Right atrium auricular region (tissue), 2 donors: ENCODE data around the gene PTGDR2. TPM values are rescaled to one million over a fixed set of nuclear protein-coding genes. Genes with fewer than 3 reads are reported as not detected.

Experiments used
- DNase-seq: peaks from one replicate; pipeline ENCODE4 v3.0.0-alpha.2; 2019; ENCODE audit warnings: low spot score
- H3K27ac ChIP-seq, 2 donors: fragments of 200-600 bp; sonication (generic); 1 replicate in 1 of 2; 2 replicates in 1 of 2; pipeline ENCODE4 v1.5.1; 2016 to 2019
- H3K27me3 ChIP-seq, 2 donors: fragments of 200-600 bp; sonication (generic); one replicate each; pipeline versions ENCODE4 v1.5.1 to v1.6.0; 2017 to 2019
- H3K36me3 ChIP-seq: fragments of 200-600 bp; sonication (generic); one replicate; pipeline ENCODE4 v1.5.1; 2016
- H3K4me1 ChIP-seq, 2 donors: fragments of 200-600 bp; sonication (generic); one replicate each; pipeline versions ENCODE4 v1.5.1 to v1.6.0; 2017 to 2019
- H3K4me3 ChIP-seq, 2 donors: fragments of 200-600 bp; sonication (generic); 1 replicate in 1 of 2; 2 replicates in 1 of 2; pipeline ENCODE4 v1.5.1; 2017 to 2019; ENCODE audit warnings: mild to moderate bottlenecking in 1 of 2, moderate library complexity in 1 of 2
- H3K9me3 ChIP-seq, 2 donors: fragments of 200-600 bp; sonication (generic); one replicate each; pipeline ENCODE4 v1.5.1; 2019
- total RNA-seq, 2 donors: library from RNA; depleted of rRNA; stranded (reverse); fragments of >200 nt; gene quantifications; one replicate each; pipeline ENCODE4 v1.1.0, GENCODE V29; 2016
- TF ChIP-seq, protein P1 (sequence below), 2 donors: fragments of 200-600 bp; sonication (generic); IDR thresholded peaks; one replicate each; pipeline ENCODE4 v1.5.1; 2019; ENCODE audit warnings: antibody characterized with exemption in 2 of 2

Gene PTGDR2
- total RNA-seq, 2 donors from 2014 or later, result 1.3 TPM; not detected in 1

- peaks cover 0 to 28% of the 10 kb centered on the region in 2 donors for H3K4me1 ChIP-seq
- TF ChIP-seq, protein P1, sequence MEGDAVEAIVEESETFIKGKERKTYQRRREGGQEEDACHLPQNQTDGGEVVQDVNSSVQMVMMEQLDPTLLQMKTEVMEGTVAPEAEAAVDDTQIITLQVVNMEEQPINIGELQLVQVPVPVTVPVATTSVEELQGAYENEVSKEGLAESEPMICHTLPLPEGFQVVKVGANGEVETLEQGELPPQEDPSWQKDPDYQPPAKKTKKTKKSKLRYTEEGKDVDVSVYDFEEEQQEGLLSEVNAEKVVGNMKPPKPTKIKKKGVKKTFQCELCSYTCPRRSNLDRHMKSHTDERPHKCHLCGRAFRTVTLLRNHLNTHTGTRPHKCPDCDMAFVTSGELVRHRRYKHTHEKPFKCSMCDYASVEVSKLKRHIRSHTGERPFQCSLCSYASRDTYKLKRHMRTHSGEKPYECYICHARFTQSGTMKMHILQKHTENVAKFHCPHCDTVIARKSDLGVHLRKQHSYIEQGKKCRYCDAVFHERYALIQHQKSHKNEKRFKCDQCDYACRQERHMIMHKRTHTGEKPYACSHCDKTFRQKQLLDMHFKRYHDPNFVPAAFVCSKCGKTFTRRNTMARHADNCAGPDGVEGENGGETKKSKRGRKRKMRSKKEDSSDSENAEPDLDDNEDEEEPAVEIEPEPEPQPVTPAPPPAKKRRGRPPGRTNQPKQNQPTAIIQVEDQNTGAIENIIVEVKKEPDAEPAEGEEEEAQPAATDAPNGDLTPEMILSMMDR (IDR thresholded peaks at IDR 0.05), result no peak
- DNase-seq, result no peak
- H3K4me3 ChIP-seq, result no peak overlapping the region
- H3K9me3 ChIP-seq, result no peaks in the 10 kb centered on the region
- H3K27me3 ChIP-seq, result no peaks in the 10 kb centered on the region
- no peak overlapping the region for H3K27ac ChIP-seq
- H3K36me3 ChIP-seq, result peaks cover 40% of the 10 kb centered on the region
These were observed 8.5 kb downstream of the PTGDR2 start for GRCh38 chr11:60847281-60847680.

- TF ChIP-seq, protein P1 (IDR thresholded peaks at IDR 0.05), result no peak
- Histone ChIP-seq H3K36me3 (peaks cover 27% of the 10 kb centered on the region), H3K4me3 (no peak overlapping the region), H3K27me3 (no peaks in the 10 kb centered on the region), H3K27ac (no peak overlapping the region), H3K9me3 (no peaks in the 10 kb centered on the region), H3K4me1 (peaks cover 0 to 41% of the 10 kb centered on the region in 2 donors)
- DNase-seq, result no peak
These were observed 10.4 kb downstream of the PTGDR2 start for GRCh38 chr11:60845338-60845737.

- TF ChIP-seq, protein P1 (IDR thresholded peaks at IDR 0.05), result no peak
- no peak for DNase-seq
- Histone ChIP-seq H3K9me3 (no peaks in the 10 kb centered on the region), H3K4me3 (no peak overlapping the region), H3K36me3 (peaks cover 22% of the 10 kb centered on the region), H3K27me3 (no peaks in the 10 kb centered on the region), H3K4me1 (peaks cover 0 to 41% of the 10 kb centered on the region in 2 donors), H3K27ac (no peak overlapping the region)
These were observed 10.9 kb downstream of the PTGDR2 start for GRCh38 chr11:60844870-60845221.

GRCh38 chr11:60844045-60844869, 11.5 kb downstream of the PTGDR2 start:
- Histone ChIP-seq H3K9me3 (no peaks in the 10 kb centered on the region), H3K36me3 (peaks cover 16% of the 10 kb centered on the region), H3K27me3 (no peaks in the 10 kb centered on the region), H3K27ac (no peak overlapping the region), H3K4me1 (peaks cover 0 to 41% of the 10 kb centered on the region in 2 donors), H3K4me3 (peak overlapping the region in 1 of 2 donors; percentile 85)
- TF ChIP-seq, protein P1 (IDR thresholded peaks at IDR 0.05), result no peak
- no peak for DNase-seq

DNA sequence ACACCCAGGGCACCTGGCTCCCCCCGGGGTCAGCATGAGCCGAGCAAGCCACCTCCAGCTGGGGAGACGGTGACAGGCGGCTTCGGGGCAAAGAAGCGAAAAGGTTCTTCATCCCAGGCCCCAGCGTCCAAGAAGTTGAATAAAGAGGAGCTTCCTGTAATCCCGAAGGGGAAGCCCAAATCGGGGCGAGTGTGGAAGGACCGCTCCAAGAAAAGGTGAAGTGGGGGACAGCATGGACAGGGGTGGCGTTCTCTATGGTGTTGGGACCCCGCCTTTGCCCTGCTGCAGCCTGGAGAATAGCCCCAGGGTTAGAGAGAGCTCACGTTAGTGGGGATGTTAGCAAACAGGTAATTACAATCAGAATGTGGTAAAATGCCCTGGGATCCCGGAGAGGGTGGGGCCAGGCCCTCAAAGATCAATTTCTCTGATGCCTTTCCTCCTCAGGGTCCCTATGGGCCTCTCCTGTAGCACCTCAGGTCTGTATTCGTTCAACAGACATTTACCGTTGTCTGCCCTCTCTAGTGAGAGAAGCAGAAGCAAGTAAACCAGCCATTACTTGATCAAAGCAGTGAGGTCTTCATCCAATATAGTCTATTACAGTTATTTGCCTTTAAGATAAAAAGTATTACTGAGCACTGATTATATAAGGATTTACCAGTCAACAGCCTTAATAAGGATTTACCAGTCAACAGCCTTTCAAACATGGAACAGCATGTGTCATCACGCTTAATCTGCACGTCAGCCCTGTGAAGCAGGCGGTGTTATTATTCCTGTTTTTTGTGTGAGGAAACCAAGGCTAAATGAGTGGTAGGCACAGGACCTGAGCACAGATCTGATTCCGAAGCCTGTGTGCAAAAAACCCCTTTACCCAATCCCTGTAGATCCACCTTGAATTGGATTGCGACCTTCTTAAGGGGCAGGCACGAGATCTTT, 12.8 kb downstream of the PTGDR2 start:
- peaks cover 0 to 41% of the 10 kb centered on the region in 2 donors for H3K4me1 ChIP-seq
- TF ChIP-seq, protein P1 (IDR thresholded peaks at IDR 0.05), result no peak
- DNase-seq, result no peak
- peaks cover 3% of the 10 kb centered on the region for H3K36me3 ChIP-seq
- H3K27me3 ChIP-seq, result no peaks in the 10 kb centered on the region
- H3K4me3 ChIP-seq, result peak overlapping the region; percentile 55 to 85
- peak overlapping the region in 1 of 2 donors; percentile 77 for H3K27ac ChIP-seq
- no peaks in the 10 kb centered on the region for H3K9me3 ChIP-seq
